ENCODE measurements around the gene PPFIBP2. TPM values are rescaled to one million over a fixed set of nuclear protein-coding genes. Genes with fewer than 3 reads are reported as not detected.

The PPFIBP2 gene
- total RNA-seq, 1 experiment from 2014 or later: 21.5 TPM

- Histone ChIP-seq H3K9me3 (ENCODE audit: control insufficient read depth, insufficient read depth, low read depth, low read length) (no peaks in the 10 kb centered on the region), H3K4me1 (ENCODE audit: control insufficient read depth, insufficient read depth, low read length) (no peaks in the 10 kb centered on the region), H3K27ac (ENCODE audit: low read length) (no peak within 1 kb of the TSS), H3K36me3 (ENCODE audit: control insufficient read depth, insufficient read depth, low read length) (no peaks in the 10 kb centered on the region), H3K4me3 (ENCODE audit: low read depth in 2 of 2, low read length in 2 of 2) (no peak within 1 kb of the TSS), H3K27me3 (ENCODE audit: control insufficient read depth, insufficient read depth, low read length) (peaks cover 5% of the 10 kb centered on the region; the same call in 1 of the 2 replicates)
- ChIA-PET POLR2A (interaction anchor here (0.6 kb wide), 1 partner anchor 14 kb away, joined by 19 read pairs; no protein-coding TSS in a partner anchor), CTCF (no interaction called here)
- DNase-seq (ENCODE audit: low read depth, low spot score) (no peak), ATAC-seq (peak; percentile 39; the same call in 1 of the 2 replicates)
- intact Hi-C loops (cut with micrococcal nuclease; ENCODE audit: unreplicated experiment): no loop called here
- in situ Hi-C loops (cut with HindIII; ENCODE audit: low pct_unique_long_range_greater_than_20kb, low sequenced_read_pairs): no loop called here
- BruUV-seq (replicated peaks): no TSS peak
- TF ChIP-seq SIN3A (IDR thresholded peaks at IDR 0.05; ENCODE audit: borderline replicate concordance, insufficient read depth, low read depth, low read length): no peak
- no peak for TF ChIP-seq POLR2AphosphoS5 (IDR thresholded peaks at IDR 0.05; ENCODE audit: low read depth, low read length)
These were observed 28.4 kb upstream of the PPFIBP2 start, which contains the start of gene OLFML1 for GRCh38 chr11:7485186-7486097. OLFML1 (plus strand) TSS chr11:7485506; CDS start chr11:7485876, 370 bp downstream.

- ChIA-PET POLR2A (no interaction called here), CTCF (no interaction called here)
- Histone ChIP-seq H3K27me3 (ENCODE audit: control insufficient read depth, insufficient read depth, low read length) (peaks cover 8% of the 10 kb centered on the region; the same call in 1 of the 2 replicates), H3K36me3 (ENCODE audit: control insufficient read depth, insufficient read depth, low read length) (no peaks in the 10 kb centered on the region), H3K4me1 (ENCODE audit: control insufficient read depth, insufficient read depth, low read length) (no peaks in the 10 kb centered on the region), H3K9me3 (ENCODE audit: control insufficient read depth, insufficient read depth, low read depth, low read length) (no peaks in the 10 kb centered on the region), H3K4me3 (ENCODE audit: low read depth in 2 of 2, low read length in 2 of 2) (no peak overlapping the region), H3K27ac (ENCODE audit: low read length) (no peak overlapping the region)
- no peak for TF ChIP-seq REST (IDR thresholded peaks at IDR 0.05; ENCODE audit: insufficient read depth in 1 of 2, low read depth in 2 of 2, low read length in 1 of 2)
- no peak for TF ChIP-seq POLR2AphosphoS5 (IDR thresholded peaks at IDR 0.05; ENCODE audit: low read depth, low read length)
- TF ChIP-seq SIN3A (IDR thresholded peaks at IDR 0.05; ENCODE audit: borderline replicate concordance, insufficient read depth, low read depth, low read length): no peak
- no peak for TF ChIP-seq TCF7L2 (IDR thresholded peaks at IDR 0.05; ENCODE audit: low read depth, low read length)
- TF ChIP-seq CTCF (IDR thresholded peaks at IDR 0.05): no peak
- ATAC-seq (no peak), DNase-seq (ENCODE audit: low read depth, low spot score) (no peak)
- in situ Hi-C loops (cut with HindIII; ENCODE audit: low pct_unique_long_range_greater_than_20kb, low sequenced_read_pairs) (no loop called here), intact Hi-C loops (cut with micrococcal nuclease; ENCODE audit: unreplicated experiment) (no loop called here)
- no TSS peak for BruUV-seq (replicated peaks)
These were observed 27.6 kb upstream of the PPFIBP2 start for GRCh38 chr11:7486098-7486780.
